ENCODE measurements around the gene CFAP46. TPM values are rescaled to one million over a fixed set of nuclear protein-coding genes. Genes with fewer than 3 reads are reported as not detected.

CFAP46 gene
- total and polyA plus RNA-seq, 2 of the 4 experiments (the other 2 are of a cell fraction): 1.3 to 1.8 TPM

- peaks cover 14% of the 10 kb centered on the region for H3K27me3 ChIP-seq (ENCODE audit: control insufficient read depth, insufficient read depth, low read length)
- H3K27ac ChIP-seq (ENCODE audit: insufficient read depth, low read length): no peak overlapping the region
- CTCF ChIA-PET: no interaction called here
Observed at GRCh38 chr10:132881186-132881920, 61.0 kb downstream of the CFAP46 start.

More at GRCh38 chr10:132881186-132881920, 61.0 kb downstream of the CFAP46 start:
- DNase-seq (no peak), ATAC-seq (ENCODE audit: low read depth) (no peak)
- Histone ChIP-seq H3K4me1 (ENCODE audit: control insufficient read depth, insufficient read depth, low read length) (no peaks in the 10 kb centered on the region), H3K4me2 (ENCODE audit: low read depth, low read length) (no peak overlapping the region), H3K4ac (ENCODE audit: low read depth, low read length) (no peak overlapping the region), H3K56ac (ENCODE audit: extremely low read depth, insufficient read depth, low read length) (no peak overlapping the region), H2BK5ac (ENCODE audit: low read depth, low read length, poor library complexity, severe bottlenecking) (no peak overlapping the region), H4K8ac (ENCODE audit: low read depth in 2 of 2, low read length in 2 of 2) (no peak overlapping the region), H3K18ac (ENCODE audit: low read depth, low read length) (no peak overlapping the region), H3K4me3 (ENCODE audit: insufficient read depth, low read depth, low read length) (no peak overlapping the region), H2AFZ (replicated peaks; ENCODE audit: low read length, poor library complexity) (no peak overlapping the region), H2BK120ac (ENCODE audit: low read depth, low read length) (no peak overlapping the region), H2BK15ac (ENCODE audit: low read depth, low read length) (no peak overlapping the region), H2AK5ac (ENCODE audit: low read depth, low read length) (no peak overlapping the region), H4K20me1 (ENCODE audit: insufficient read depth, low read length) (no peaks in the 10 kb centered on the region), H3K23ac (ENCODE audit: low read depth, low read length) (no peak overlapping the region), H3K36me3 (ENCODE audit: control insufficient read depth, insufficient read depth, low read length) (no peaks in the 10 kb centered on the region), H3K9ac (ENCODE audit: low read depth, low read length) (no peak overlapping the region), H3K9me1 (ENCODE audit: insufficient read depth, low read length) (no peaks in the 10 kb centered on the region), H3K14ac (replicated peaks; ENCODE audit: low read depth, low read length) (no peak overlapping the region), H2BK20ac (ENCODE audit: low read depth, low read length) (no peak overlapping the region), H4K5ac (ENCODE audit: low read depth, low read length) (no peak overlapping the region), H2AK9ac (replicated peaks; ENCODE audit: low read depth, low read length, poor library complexity) (no peak overlapping the region), H3K9me3 (ENCODE audit: control insufficient read depth, insufficient read depth, low read length) (no peaks in the 10 kb centered on the region), H3K79me1 (ENCODE audit: low read depth in 1 of 2, low read length in 2 of 2) (no peaks in the 10 kb centered on the region), H4K91ac (ENCODE audit: insufficient read depth, low read depth, low read length) (no peak overlapping the region)
- intact Hi-C loops (cut with micrococcal nuclease) (no loop called here), in situ Hi-C loops (cut with MboI; ENCODE audit: low sequenced_read_pairs) (no loop called here), dilution Hi-C loops (cut with HindIII; ENCODE audit: low sequenced_read_pairs, unreplicated experiment) (no loop called here)
- WGBS, 2 experiments (ENCODE audit: extremely low coverage in 2 of 2, insufficient read length in 1 of 2): 81% methylated on average over 14 of the region's 23 CpGs; no CpG with 5 or more reads in 1 of the 2 experiments
- BruUV-seq (replicated peaks): no TSS peak
- POLR2A ChIA-PET (ENCODE audit: unreplicated experiment): no interaction called here
- no peak for TF ChIP-seq NFE2L2 (IDR thresholded peaks at IDR 0.05; ENCODE audit: low read depth, low read length)
- no peak for TF ChIP-seq CEBPB (IDR thresholded peaks at IDR 0.05; ENCODE audit: low read depth, low read length)
- no peak for TF ChIP-seq FOS (IDR thresholded peaks at IDR 0.05; ENCODE audit: low read depth, low read length)
- TF ChIP-seq SMC3 (IDR thresholded peaks at IDR 0.05; ENCODE audit: low read depth, low read length): no peak
- no peak for TF ChIP-seq RCOR1 (IDR thresholded peaks at IDR 0.05; ENCODE audit: insufficient replicate concordance, low read length)
- TF ChIP-seq MAZ (IDR thresholded peaks at IDR 0.05; ENCODE audit: borderline replicate concordance, low read depth, low read length): no peak
- TF ChIP-seq MXI1 (IDR thresholded peaks at IDR 0.05; ENCODE audit: borderline replicate concordance, low read depth, low read length): no peak
- no peak for TF ChIP-seq BHLHE40 (IDR thresholded peaks at IDR 0.05; ENCODE audit: low read depth, low read length)
- TF ChIP-seq, protein P1, sequence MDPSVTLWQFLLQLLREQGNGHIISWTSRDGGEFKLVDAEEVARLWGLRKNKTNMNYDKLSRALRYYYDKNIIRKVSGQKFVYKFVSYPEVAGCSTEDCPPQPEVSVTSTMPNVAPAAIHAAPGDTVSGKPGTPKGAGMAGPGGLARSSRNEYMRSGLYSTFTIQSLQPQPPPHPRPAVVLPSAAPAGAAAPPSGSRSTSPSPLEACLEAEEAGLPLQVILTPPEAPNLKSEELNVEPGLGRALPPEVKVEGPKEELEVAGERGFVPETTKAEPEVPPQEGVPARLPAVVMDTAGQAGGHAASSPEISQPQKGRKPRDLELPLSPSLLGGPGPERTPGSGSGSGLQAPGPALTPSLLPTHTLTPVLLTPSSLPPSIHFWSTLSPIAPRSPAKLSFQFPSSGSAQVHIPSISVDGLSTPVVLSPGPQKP (IDR thresholded peaks at IDR 0.05; ENCODE audit: borderline replicate concordance, low read depth, low read length): no peak
- TF ChIP-seq CTCF (conservative IDR thresholded peaks at IDR 0.05; ENCODE audit: low read depth, low read length): no peak
- TF ChIP-seq RFX5 (IDR thresholded peaks at IDR 0.05; ENCODE audit: low read depth, low read length): no peak
- TF ChIP-seq RAD21 (IDR thresholded peaks at IDR 0.05; ENCODE audit: low read length): no peak
- no peak for TF ChIP-seq CHD1 (IDR thresholded peaks at IDR 0.05; ENCODE audit: low read depth, low read length)
- no peak for TF ChIP-seq POLR2A (IDR thresholded peaks at IDR 0.05; ENCODE audit: low read depth, low read length)
